Loucy (cell line): Measurements from ENCODE around the gene MRPS23.

ENCODE experiments used
- H2AFZ ChIP-seq: fragments of 200-600 bp; sonication (generic); 2 replicates; pipeline ENCODE4 v1.6.0; 2016; ENCODE audit warnings: antibody characterized with exemption, mild to moderate bottlenecking, low read length, moderate library complexity
- H3F3A ChIP-seq: fragments of 200-600 bp; 2 replicates; pipeline ENCODE4 v1.6.0; 2016; ENCODE audit warnings: antibody characterized with exemption, low read depth, mild to moderate bottlenecking
- H3K27me3 ChIP-seq: fragments of 200-600 bp; sonication (generic); 2 replicates; pipeline ENCODE4 v1.6.1; 2014; ENCODE audit warnings: low read length, mild to moderate bottlenecking; ENCODE audit not compliant: insufficient read depth, poor library complexity, severe bottlenecking
- H3K36me3 ChIP-seq: fragments of 200-600 bp; sonication (generic); 2 replicates; pipeline ENCODE4 v1.6.1; 2016; ENCODE audit warnings: low read length; ENCODE audit not compliant: insufficient read depth
- H3K4me1 ChIP-seq: fragments of 200-600 bp; sonication (generic); 2 replicates; pipeline ENCODE4 v1.5.1; 2014; ENCODE audit warnings: low read length, mild to moderate bottlenecking; ENCODE audit not compliant: insufficient read depth, poor library complexity, severe bottlenecking
- H3K4me2 ChIP-seq: fragments of 200-600 bp; sonication (generic); 2 replicates; pipeline ENCODE4 v1.6.0; 2014; ENCODE audit warnings: antibody characterized with exemption, low read length, low read depth, mild to moderate bottlenecking; ENCODE audit not compliant: poor library complexity, severe bottlenecking
- H3K4me3 ChIP-seq: fragments of 200-600 bp; sonication (generic); 2 replicates; pipeline ENCODE4 v1.5.1; 2014; ENCODE audit warnings: low read length, mild to moderate bottlenecking, mixed read lengths; ENCODE audit not compliant: poor library complexity, severe bottlenecking
- H3K79me2 ChIP-seq: fragments of 200-600 bp; sonication (generic); 2 replicates; pipeline ENCODE4 v1.6.1; 2014; ENCODE audit warnings: low read length; ENCODE audit not compliant: insufficient read depth
- H3K9ac ChIP-seq: fragments of 200-600 bp; sonication (generic); 2 replicates; pipeline ENCODE4 v1.6.0; 2014; ENCODE audit warnings: mild to moderate bottlenecking, low read depth, low read length, moderate library complexity; ENCODE audit not compliant: poor library complexity, severe bottlenecking
- H3K9me2 ChIP-seq: fragments of 200-600 bp; sonication (generic); replicated peaks from 2 replicates; pipeline ENCODE4 v1.6.1; 2016; ENCODE audit warnings: low read depth, low read length, mixed read lengths
- H3K9me3 ChIP-seq: fragments of 200-600 bp; sonication (generic); 2 replicates; pipeline ENCODE4 v1.6.1; 2014; ENCODE audit warnings: mild to moderate bottlenecking, antibody characterized with exemption, low read length, low read depth; ENCODE audit not compliant: insufficient read depth
- H4K20me1 ChIP-seq: fragments of 200-600 bp; sonication (generic); 2 replicates; pipeline ENCODE4 v1.6.0; 2014; ENCODE audit warnings: antibody characterized with exemption, low read length, mild to moderate bottlenecking; ENCODE audit not compliant: insufficient read depth, poor library complexity, severe bottlenecking
- CTCF ChIP-seq: fragments of 200-600 bp; sonication (generic); conservative IDR thresholded peaks from 2 replicates; pipeline ENCODE4 v1.5.1; 2014; ENCODE audit warnings: mild to moderate bottlenecking, antibody characterized with exemption, low read length
- EZH2phosphoT487 ChIP-seq: fragments of 200-600 bp; IDR thresholded peaks from 2 replicates; pipeline ENCODE4 v1.6.1; 2018; ENCODE audit warnings: antibody characterized with exemption, mild to moderate bottlenecking, moderate library complexity, borderline replicate concordance

The MRPS23 gene

GRCh38 chr17:57823469-57824401 is 26.1 kb downstream of the MRPS23 start:
- Histone ChIP-seq H3K27me3 (no peaks in the 10 kb centered on the region), H3K9me2 (no peaks in the 10 kb centered on the region), H2AFZ (no peak overlapping the region), H3K79me2 (no peaks in the 10 kb centered on the region), H3K9me3 (no peaks in the 10 kb centered on the region), H3K4me2 (no peak overlapping the region), H3K4me3 (no peak overlapping the region), H3F3A (no peaks in the 10 kb centered on the region), H4K20me1 (no peaks in the 10 kb centered on the region), H3K36me3 (no peaks in the 10 kb centered on the region), H3K9ac (no peak overlapping the region), H3K4me1 (no peaks in the 10 kb centered on the region)
- TF ChIP-seq CTCF (no peak), EZH2phosphoT487 (no peak)

GRCh38 chr17:57819867-57820266 is 30.0 kb downstream of the MRPS23 start:
- Histone ChIP-seq H3K36me3 (no peaks in the 10 kb centered on the region), H3K27me3 (no peaks in the 10 kb centered on the region), H2AFZ (no peak overlapping the region), H3K79me2 (no peaks in the 10 kb centered on the region), H3F3A (no peaks in the 10 kb centered on the region), H3K4me1 (no peaks in the 10 kb centered on the region), H3K4me3 (no peak overlapping the region), H3K4me2 (no peak overlapping the region), H3K9me2 (no peaks in the 10 kb centered on the region), H4K20me1 (no peaks in the 10 kb centered on the region), H3K9ac (no peak overlapping the region), H3K9me3 (no peaks in the 10 kb centered on the region)
- no peak for TF ChIP-seq EZH2phosphoT487
- no peak for TF ChIP-seq CTCF

GRCh38 chr17:57819285-57819684 is 30.6 kb downstream of the MRPS23 start:
- no peaks in the 10 kb centered on the region for H3K9me3 ChIP-seq
- H4K20me1 ChIP-seq, result no peaks in the 10 kb centered on the region
- no peak overlapping the region for H3K9ac ChIP-seq
- no peak overlapping the region for H3K4me3 ChIP-seq
- H3K9me2 ChIP-seq, result no peaks in the 10 kb centered on the region
- no peaks in the 10 kb centered on the region for H3K4me1 ChIP-seq
- no peaks in the 10 kb centered on the region for H3K79me2 ChIP-seq
- no peaks in the 10 kb centered on the region for H3K27me3 ChIP-seq
- no peaks in the 10 kb centered on the region for H3F3A ChIP-seq
- no peak overlapping the region for H2AFZ ChIP-seq
- TF ChIP-seq CTCF (no peak), EZH2phosphoT487 (no peak)
- no peaks in the 10 kb centered on the region for H3K36me3 ChIP-seq
- H3K4me2 ChIP-seq, result no peak overlapping the region
